BLaER1 treated with 17β-estradiol and CSF1 and Interleukin-3, amounts not matched to agents 10 nM and 100 nM (cell line): ENCODE results near the gene RYR1.

Source experiments
- H3K27ac ChIP-seq, 11 experiments: shearing (Covaris generic); formaldehyde crosslinking; 2 replicates each; pipeline ENCODE4 v1.8.1; 2022
- H3K27me3 ChIP-seq, 11 experiments: shearing (Covaris generic); formaldehyde crosslinking; 2 replicates each; pipeline ENCODE4 v1.8.1; 2022
- H3K36me3 ChIP-seq, 11 experiments: shearing (Covaris generic); formaldehyde crosslinking; 2 replicates each; pipeline ENCODE4 v1.8.1; 2022
- H3K4me1 ChIP-seq, 10 experiments: shearing (Covaris generic); formaldehyde crosslinking; 2 replicates each; pipeline ENCODE4 v1.8.1; 2022
- H3K4me2 ChIP-seq, 11 experiments: shearing (Covaris generic); formaldehyde crosslinking; 2 replicates each; pipeline ENCODE4 v1.8.1; 2022
- H3K4me3 ChIP-seq, 10 experiments: shearing (Covaris generic); formaldehyde crosslinking; 2 replicates each; pipeline ENCODE4 v1.8.1; 2022
- H3K9ac ChIP-seq, 11 experiments: shearing (Covaris generic); formaldehyde crosslinking; 2 replicates each; pipeline ENCODE4 v1.8.1; 2022
- H3K9me3 ChIP-seq, 11 experiments: shearing (Covaris generic); formaldehyde crosslinking; replicated peaks in 1 of 11; 2 replicates each; pipeline ENCODE4 v1.8.1; 2022
- H4K20me1 ChIP-seq, 11 experiments: shearing (Covaris generic); formaldehyde crosslinking; 2 replicates each; pipeline ENCODE4 v1.8.1; 2022
- Cebpa-rat ChIP-seq, 11 experiments: shearing (Covaris generic); IDR thresholded peaks; 2 replicates each; pipeline ENCODE4 v1.8.1; 2022

RYR1 gene

DNA sequence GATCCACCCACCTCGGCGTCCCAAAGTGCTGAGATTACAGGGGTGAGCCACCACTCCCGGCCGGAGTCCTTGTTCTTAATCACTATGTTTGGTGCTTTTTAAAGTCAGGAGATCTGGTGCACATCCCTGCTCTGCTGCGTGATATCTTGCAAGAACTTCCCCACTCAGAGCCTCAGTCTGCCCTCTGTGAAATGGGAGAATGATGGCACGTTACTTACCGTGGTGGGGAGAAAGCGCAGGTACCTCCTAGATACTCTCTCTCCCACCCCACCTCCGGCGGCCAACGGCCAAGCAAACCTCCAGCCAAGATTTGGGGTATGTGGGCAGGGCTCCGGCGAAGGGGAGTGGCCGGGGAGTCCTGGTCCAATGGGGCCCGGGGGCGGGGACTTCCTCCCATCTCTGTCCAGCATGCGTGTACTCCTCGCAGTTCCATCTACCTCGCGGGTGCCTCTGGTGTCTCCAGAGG lies at the start of gene RYR1:
Gene RYR1, plus strand, starts transcription at position 424 of the 466 bp plus-strand sequence. CDS start 139 bp downstream, outside the sequence.
- TF ChIP-seq Cebpa-rat (IDR thresholded peaks at IDR 0.05), result no peak
- no peaks in the 10 kb centered on the region for H3K36me3 ChIP-seq
- H3K9ac ChIP-seq, result peak within 1 kb of the TSS in 1 of 11 experiments; percentile 32; a peak in 2 of 22 replicates
- H3K27me3 ChIP-seq, result no peaks in the 10 kb centered on the region; a peak in 1 of 22 replicates
- H3K4me1 ChIP-seq, result peaks cover 11 to 51% (median 26%) of the 10 kb centered on the region in 10 experiments; a peak in 18 of 20 replicates
- no peaks in the 10 kb centered on the region for H3K9me3 ChIP-seq
- H3K27ac ChIP-seq, result peak within 1 kb of the TSS in 1 of 11 experiments; percentile 8; a peak in 1 of 22 replicates
- peak within 1 kb of the TSS in 3 of 10 experiments; percentile 8 to 40 (median 10); a peak in 3 of 20 replicates for H3K4me3 ChIP-seq
- peak within 1 kb of the TSS; percentile 10 to 91 (median 45); a peak in 21 of 22 replicates for H3K4me2 ChIP-seq
- no peaks in the 10 kb centered on the region for H4K20me1 ChIP-seq

DNA sequence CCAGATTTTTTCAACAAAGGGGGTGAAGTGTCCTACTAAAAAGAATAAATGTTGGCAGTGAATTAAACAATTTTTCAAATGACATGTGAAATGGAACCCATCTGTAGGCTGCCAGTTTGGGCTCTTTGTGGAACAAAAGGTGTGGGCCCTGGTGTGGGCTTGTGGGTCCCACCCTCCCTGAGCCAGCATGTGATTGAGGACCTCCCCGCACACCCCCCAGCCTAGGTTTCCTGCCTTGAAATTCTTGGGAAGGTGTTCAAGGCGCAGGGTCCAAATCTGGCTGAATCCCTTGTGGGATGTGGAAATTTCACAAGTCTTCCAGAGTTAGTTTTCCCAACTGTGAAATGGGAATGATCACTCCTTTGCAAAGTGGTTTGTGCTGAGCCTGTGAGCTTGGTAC lies 49.7 kb upstream of the RYR1 start:
- Histone ChIP-seq H4K20me1 (peaks cover 66 to 95% (median 89%) of the 10 kb centered on the region in 11 experiments; a peak in 21 of 22 replicates), H3K9ac (no peak overlapping the region), H3K4me1 (peaks cover 23 to 42% (median 31%) of the 10 kb centered on the region in 10 experiments), H3K27me3 (peaks cover 29 to 60% (median 57%) of the 10 kb centered on the region in 11 experiments), H3K36me3 (peaks cover 57 to 79% (median 76%) of the 10 kb centered on the region in 11 experiments), H3K9me3 (no peaks in the 10 kb centered on the region), H3K27ac (no peak overlapping the region), H3K4me3 (no peak overlapping the region), H3K4me2 (no peak overlapping the region)
- TF ChIP-seq Cebpa-rat (IDR thresholded peaks at IDR 0.05), result no peak

DNA sequence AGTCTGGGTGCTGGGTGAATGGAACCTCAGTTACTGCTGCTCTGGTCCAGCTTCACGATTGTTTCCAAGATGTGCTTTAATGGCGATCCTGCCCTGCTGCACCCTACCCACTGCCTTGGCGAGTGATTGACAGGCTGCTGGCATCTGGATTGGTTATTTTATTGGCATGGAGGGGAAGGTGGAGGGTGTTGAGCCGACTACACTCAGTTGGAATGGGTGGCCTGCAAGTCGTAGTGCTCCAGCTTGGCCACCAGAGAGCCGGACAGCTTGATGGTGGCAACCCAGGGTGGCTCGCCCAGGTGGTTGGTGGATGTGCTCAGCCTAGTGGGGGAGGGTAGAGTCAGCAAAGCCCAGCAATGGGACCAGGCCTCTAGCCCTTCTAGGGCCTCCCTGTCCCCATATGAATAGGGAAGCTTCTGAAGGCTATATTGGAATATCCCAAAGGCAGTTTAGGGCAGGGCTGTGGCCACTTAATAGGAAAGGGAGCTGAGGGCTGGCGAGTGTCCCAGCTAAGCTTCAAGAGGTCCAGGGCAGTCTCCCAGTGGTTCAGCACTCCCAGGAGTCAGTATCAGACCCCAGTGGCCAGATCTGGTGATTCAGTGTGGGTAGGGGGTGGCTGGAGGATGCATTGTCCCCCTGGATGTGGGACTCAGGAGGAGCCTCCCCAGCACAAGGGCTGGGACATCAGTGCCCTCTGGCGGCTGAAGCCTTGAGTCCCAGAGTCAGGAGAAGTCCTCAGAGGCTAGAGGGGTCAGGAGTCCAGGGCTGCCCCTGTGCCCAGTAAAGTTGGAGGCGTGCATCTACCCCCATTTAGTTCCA lies 49.1 kb upstream of the RYR1 start:
- Histone ChIP-seq H3K4me2 (peak overlapping the region in 4 of 11 experiments; percentile 77 to 95 (median 88); a peak in 2 of 22 replicates), H3K4me1 (peaks cover 29 to 49% (median 36%) of the 10 kb centered on the region in 10 experiments), H3K27me3 (peaks cover 36 to 67% (median 63%) of the 10 kb centered on the region in 11 experiments), H3K9ac (no peak overlapping the region), H3K4me3 (no peak overlapping the region), H3K27ac (no peak overlapping the region), H4K20me1 (peaks cover 61 to 95% (median 87%) of the 10 kb centered on the region in 11 experiments; a peak in 21 of 22 replicates), H3K36me3 (peaks cover 51 to 73% (median 69%) of the 10 kb centered on the region in 11 experiments), H3K9me3 (no peaks in the 10 kb centered on the region)
- TF ChIP-seq Cebpa-rat (IDR thresholded peaks at IDR 0.05), result no peak

DNA sequence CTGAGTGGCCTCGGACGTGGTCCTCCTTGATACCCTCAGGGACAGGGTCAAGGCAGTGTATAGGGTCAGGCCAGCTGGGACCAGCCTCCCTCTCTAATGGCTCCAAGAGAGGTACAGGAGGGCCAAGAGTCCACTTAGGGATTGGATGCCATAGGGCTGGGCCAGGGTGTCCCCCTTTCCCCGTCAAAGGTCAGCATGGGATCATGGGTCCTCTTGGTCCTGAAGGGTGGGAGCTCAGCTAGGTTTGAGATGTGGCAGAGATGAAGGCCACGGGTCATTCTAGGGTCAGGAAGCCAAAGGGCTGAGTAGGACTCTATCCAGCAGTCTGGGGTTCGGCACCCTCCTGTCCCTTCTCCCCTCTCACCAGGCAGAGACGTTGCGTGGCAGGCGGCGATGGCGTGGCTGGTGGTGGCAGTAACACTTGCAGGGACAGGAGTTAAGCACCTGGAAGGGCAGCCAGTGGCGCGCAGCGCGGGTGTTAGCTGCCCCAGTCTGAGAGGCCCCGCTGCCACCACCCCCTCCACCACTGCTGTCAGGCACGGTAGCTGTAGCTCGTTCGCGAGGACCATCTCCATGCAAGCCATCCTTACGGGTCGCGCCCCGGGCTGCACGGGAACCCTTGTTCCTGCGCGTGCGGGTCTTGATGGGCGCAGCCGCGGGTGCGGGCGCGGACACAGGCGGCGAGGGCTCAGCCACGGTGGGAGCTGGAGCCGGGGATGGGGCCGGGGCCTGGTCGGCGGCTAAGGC lies 48.3 kb upstream of the RYR1 start:
- no peak overlapping the region for H3K4me3 ChIP-seq
- H3K4me1 ChIP-seq, result peaks cover 29 to 49% (median 36%) of the 10 kb centered on the region in 10 experiments
- TF ChIP-seq Cebpa-rat (IDR thresholded peaks at IDR 0.05), result no peak
- H3K27me3 ChIP-seq, result peaks cover 41 to 75% (median 71%) of the 10 kb centered on the region in 11 experiments
- H3K36me3 ChIP-seq, result peaks cover 43 to 64% (median 61%) of the 10 kb centered on the region in 11 experiments
- no peak overlapping the region for H3K27ac ChIP-seq
- no peak overlapping the region for H3K9ac ChIP-seq
- peaks cover 57 to 88% (median 79%) of the 10 kb centered on the region in 11 experiments; a peak in 21 of 22 replicates for H4K20me1 ChIP-seq
- H3K4me2 ChIP-seq, result peak overlapping the region; percentile 77 to 95 (median 92); a peak in 19 of 22 replicates
- H3K9me3 ChIP-seq, result no peaks in the 10 kb centered on the region

DNA sequence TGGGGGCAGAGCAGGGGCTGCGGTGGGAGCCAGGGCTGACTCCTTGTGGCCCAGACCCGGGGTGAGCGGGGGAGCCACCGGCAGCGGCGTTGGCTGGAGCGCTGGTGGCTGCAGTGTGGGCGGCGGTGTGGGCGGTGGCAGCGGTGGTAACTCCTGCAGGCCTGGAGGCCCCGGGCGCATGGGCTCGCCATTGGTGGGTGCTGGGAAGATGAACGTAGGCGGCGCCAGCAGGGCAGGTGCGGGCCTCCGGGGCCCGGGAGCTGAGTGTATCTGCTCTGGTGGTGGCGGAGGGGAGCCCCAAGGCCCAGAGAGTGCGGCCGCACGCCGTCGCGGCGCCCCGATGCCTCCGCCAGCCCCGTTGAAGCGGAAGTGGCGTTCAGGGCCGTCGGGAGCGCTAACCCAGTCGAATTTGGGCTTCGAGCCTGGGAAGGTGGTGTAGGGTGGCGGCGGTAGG lies 47.7 kb upstream of the RYR1 start:
- H3K27me3 ChIP-seq, result peaks cover 44 to 81% (median 77%) of the 10 kb centered on the region in 11 experiments
- H3K4me1 ChIP-seq, result peaks cover 29 to 49% (median 36%) of the 10 kb centered on the region in 10 experiments
- no peaks in the 10 kb centered on the region for H3K9me3 ChIP-seq
- H3K4me3 ChIP-seq, result peak overlapping the region in 3 of 10 experiments; percentile 63 to 68 (median 64); a peak in 1 of 20 replicates
- no peak overlapping the region for H3K27ac ChIP-seq
- H3K36me3 ChIP-seq, result peaks cover 37 to 58% (median 56%) of the 10 kb centered on the region in 11 experiments
- H3K9ac ChIP-seq, result no peak overlapping the region
- peak overlapping the region; percentile 77 to 95 (median 92) for H3K4me2 ChIP-seq
- no peak for TF ChIP-seq Cebpa-rat (IDR thresholded peaks at IDR 0.05)
- peaks cover 55 to 84% (median 75%) of the 10 kb centered on the region in 11 experiments; a peak in 21 of 22 replicates for H4K20me1 ChIP-seq

DNA sequence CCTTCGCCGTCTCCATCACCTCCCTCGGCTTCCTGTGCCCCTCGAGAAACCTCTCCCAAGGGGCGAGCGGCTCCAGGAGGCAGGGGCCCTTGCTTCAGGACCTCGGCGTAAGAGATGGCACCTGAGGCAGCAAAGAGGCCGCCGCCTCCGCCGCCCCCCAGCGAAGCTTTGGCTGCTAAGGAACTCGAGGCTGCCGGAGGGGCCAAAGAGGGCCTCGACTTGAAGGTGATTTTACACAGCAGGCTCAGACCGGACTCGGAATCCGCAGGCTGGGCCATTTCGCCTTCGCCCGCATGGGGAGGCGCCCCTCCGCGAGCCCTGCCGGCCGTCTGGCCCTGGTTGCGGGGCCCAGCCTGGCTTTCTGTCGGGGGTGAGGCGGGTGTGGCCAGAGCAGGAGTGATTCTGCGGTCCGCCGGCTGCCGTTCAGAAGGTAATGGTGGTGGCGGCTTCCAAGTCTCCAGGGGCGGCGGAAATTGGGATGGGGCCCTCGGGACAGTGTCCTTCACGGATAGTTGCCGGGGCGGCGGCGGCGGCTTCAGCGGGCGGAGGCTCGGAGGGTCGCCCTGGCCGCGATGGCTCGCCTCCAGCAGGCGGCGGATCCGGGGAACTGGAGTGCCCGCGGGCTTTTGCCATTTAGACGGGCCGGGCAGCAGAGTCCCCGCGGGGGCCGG lies 47.1 kb upstream of the RYR1 start:
- H3K27me3 ChIP-seq, result peaks cover 50 to 87% (median 83%) of the 10 kb centered on the region in 11 experiments

DNA sequence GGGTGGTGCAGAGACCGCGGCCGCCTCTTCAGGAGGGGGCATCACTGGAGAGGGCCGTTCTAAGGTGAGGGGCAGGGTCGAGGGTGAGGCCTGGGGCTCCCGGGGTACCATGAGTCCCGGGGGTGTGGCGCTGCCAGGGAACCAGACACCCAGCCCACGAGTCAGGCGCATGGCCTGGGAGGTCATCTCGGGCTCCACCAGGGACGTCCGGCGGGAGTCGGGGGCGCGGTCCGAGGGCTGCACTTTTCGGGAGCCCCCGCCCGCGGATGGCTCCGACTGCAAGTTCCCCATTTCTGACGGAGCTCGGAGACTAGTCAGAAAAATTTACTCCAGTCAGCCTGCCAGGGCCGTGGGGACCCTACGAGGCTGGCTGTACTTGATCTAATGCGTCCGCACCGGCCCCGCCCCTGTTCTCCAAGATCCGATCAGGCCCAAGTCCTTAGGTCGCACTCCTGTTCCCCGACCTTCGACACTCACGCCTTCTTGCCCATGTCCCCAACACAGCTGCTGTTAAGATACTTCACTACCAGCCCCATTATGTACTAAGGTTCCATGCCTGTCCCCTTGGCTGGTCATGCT lies 46.4 kb upstream of the RYR1 start:
- Histone ChIP-seq H3K9ac (peak overlapping the region in 10 of 11 experiments; percentile 29 to 67 (median 62); a peak in 20 of 22 replicates), H3K4me2 (peak overlapping the region; percentile 77 to 95 (median 92)), H3K4me1 (peaks cover 29 to 49% (median 36%) of the 10 kb centered on the region in 10 experiments), H3K9me3 (no peaks in the 10 kb centered on the region), H4K20me1 (peaks cover 47 to 79% (median 65%) of the 10 kb centered on the region in 11 experiments; a peak in 21 of 22 replicates), H3K27ac (peak overlapping the region in 3 of 11 experiments; percentile 44 to 61 (median 47); a peak in 6 of 22 replicates), H3K4me3 (peak overlapping the region; percentile 57 to 68 (median 61)), H3K36me3 (peaks cover 25 to 46% (median 44%) of the 10 kb centered on the region in 11 experiments), H3K27me3 (peaks cover 56 to 93% (median 89%) of the 10 kb centered on the region in 11 experiments)
- no peak for TF ChIP-seq Cebpa-rat (IDR thresholded peaks at IDR 0.05)

More for the DNA sequence above, 47.1 kb upstream of the RYR1 start:
- no peak overlapping the region for H3K27ac ChIP-seq
- peaks cover 49 to 79% (median 69%) of the 10 kb centered on the region in 11 experiments; a peak in 21 of 22 replicates for H4K20me1 ChIP-seq
- no peak for TF ChIP-seq Cebpa-rat (IDR thresholded peaks at IDR 0.05)
- peaks cover 29 to 49% (median 36%) of the 10 kb centered on the region in 10 experiments for H3K4me1 ChIP-seq
- peak overlapping the region; percentile 77 to 95 (median 92) for H3K4me2 ChIP-seq
- peaks cover 31 to 52% (median 50%) of the 10 kb centered on the region in 11 experiments for H3K36me3 ChIP-seq
- H3K4me3 ChIP-seq, result peak overlapping the region; percentile 57 to 68 (median 61); a peak in 17 of 20 replicates
- peak overlapping the region in 10 of 11 experiments; percentile 29 to 67 (median 62); a peak in 14 of 22 replicates for H3K9ac ChIP-seq
- no peaks in the 10 kb centered on the region for H3K9me3 ChIP-seq
